Activated naive CD8-positive, alpha-beta T cell treated with anti-CD3 and anti-CD28 coated beads, Interleukin-2, amount 50 U/mL, for 16 hours (primary cell): ENCODE results near the gene CHID1.

Experiments
- DNase-seq: peaks from one replicate; pipeline ENCODE4 v3.0.0-alpha.2; 2020; ENCODE audit warnings: low read depth, low spot score

Gene CHID1

GRCh38 chr11:888310-889212 is 22.0 kb downstream of the CHID1 start:
- no peak for DNase-seq

- no peak for DNase-seq
Observed at GRCh38 chr11:887589-887988, 23.0 kb downstream of the CHID1 start.

- DNase-seq = no peak
Observed at GRCh38 chr11:886568-886967, 24.0 kb downstream of the CHID1 start.

- no peak for DNase-seq
Observed at GRCh38 chr11:884578-885070, 26.0 kb downstream of the CHID1 start.

- no peak for DNase-seq
Observed at GRCh38 chr11:883527-883926, 27.1 kb downstream of the CHID1 start.

GRCh38 chr11:882596-882995 is 28.0 kb downstream of the CHID1 start:
- no peak for DNase-seq

- no peak for DNase-seq
Observed at GRCh38 chr11:880447-880846, 30.2 kb downstream of the CHID1 start.

- no peak for DNase-seq
Observed at GRCh38 chr11:877565-877964, 33.0 kb downstream of the CHID1 start.

GRCh38 chr11:876545-876944 is 34.1 kb downstream of the CHID1 start:
- DNase-seq = no peak

- DNase-seq = no peak
Observed at GRCh38 chr11:875769-876301, 34.8 kb downstream of the CHID1 start.

GRCh38 chr11:875203-875602 is 35.4 kb downstream of the CHID1 start:
- DNase-seq = no peak

GRCh38 chr11:873706-874105 is 36.9 kb downstream of the CHID1 start:
- DNase-seq = no peak

GRCh38 chr11:872799-873198 is 37.8 kb downstream of the CHID1 start:
- no peak for DNase-seq

- DNase-seq = no peak
Observed at GRCh38 chr11:871472-871871, 39.1 kb downstream of the CHID1 start.

- no peak for DNase-seq
Observed at GRCh38 chr11:870418-870817, 40.2 kb downstream of the CHID1 start.

- no peak for DNase-seq
Observed at GRCh38 chr11:870127-870413, 40.5 kb downstream of the CHID1 start.

- DNase-seq = no peak
Observed at GRCh38 chr11:869399-870126, 41.0 kb downstream of the CHID1 start.

- DNase-seq = no peak
Observed at GRCh38 chr11:868802-869201, 41.8 kb downstream of the CHID1 start.

- DNase-seq = no peak
Observed at GRCh38 chr11:868394-868793, 42.2 kb downstream of the CHID1 start.

- no peak for DNase-seq
Observed at GRCh38 chr11:867856-868358, 42.7 kb downstream of the CHID1 start.

- DNase-seq = no peak
Observed at GRCh38 chr11:866481-866880, 44.1 kb downstream of the CHID1 start.
